Measurements from ENCODE around the gene SSBP4.

The SSBP4 gene

GRCh38 chr19:18384775-18385174, 34.4 kb upstream of the SSBP4 start:
- DNase-seq (ENCODE audit: low read depth) = no peak
- TF ChIP-seq CTCF (conservative IDR thresholded peaks at IDR 0.05; ENCODE audit: low read depth, low read length) = no peak
- no peak overlapping the region for H3K4me3 ChIP-seq (ENCODE audit: low read length)

GRCh38 chr19:18385359-18385674, 33.9 kb upstream of the SSBP4 start:
- H3K4me3 ChIP-seq (ENCODE audit: low read length) = no peak overlapping the region
- no peak for TF ChIP-seq CTCF (conservative IDR thresholded peaks at IDR 0.05; ENCODE audit: low read depth, low read length)
- DNase-seq (ENCODE audit: low read depth) = no peak

- TF ChIP-seq CTCF (conservative IDR thresholded peaks at IDR 0.05; ENCODE audit: low read depth, low read length) = peak; percentile 81
- peak within 1 kb of the TSS; percentile 88 for H3K4me3 ChIP-seq (ENCODE audit: low read length)
These were observed 33.3 kb upstream of the SSBP4 start, which contains the start of gene GDF15 for GRCh38 chr19:18385675-18386542. Gene GDF15 (plus strand): TSS chr19:18386158. CDS start chr19:18386190, 32 bp downstream.

GRCh38 chr19:18386543-18387271, 32.5 kb upstream of the SSBP4 start:
- TF ChIP-seq CTCF (conservative IDR thresholded peaks at IDR 0.05; ENCODE audit: low read depth, low read length) = no peak
- DNase-seq (ENCODE audit: low read depth) = no peak
- H3K4me3 ChIP-seq (ENCODE audit: low read length) = peak overlapping the region; percentile 88

More at GRCh38 chr19:18385675-18386542, 33.3 kb upstream of the SSBP4 start, which contains the start of gene GDF15:
- DNase-seq (ENCODE audit: low read depth) = no peak

- DNase-seq (ENCODE audit: low read depth) = no peak
- peak overlapping the region; percentile 88 for H3K4me3 ChIP-seq (ENCODE audit: low read length)
- peak; percentile 82 for TF ChIP-seq CTCF (conservative IDR thresholded peaks at IDR 0.05; ENCODE audit: low read depth, low read length)
These were observed 30.9 kb upstream of the SSBP4 start for GRCh38 chr19:18388100-18388959.

- H3K4me3 ChIP-seq (ENCODE audit: low read length) = peak overlapping the region; percentile 88
- no peak for TF ChIP-seq CTCF (conservative IDR thresholded peaks at IDR 0.05; ENCODE audit: low read depth, low read length)
- DNase-seq (ENCODE audit: low read depth) = no peak
These were observed 30.1 kb upstream of the SSBP4 start for GRCh38 chr19:18388960-18389725.
